ENCODE measurements around the gene KYAT1. TPM values are rescaled to one million over a fixed set of nuclear protein-coding genes. Genes with fewer than 3 reads are reported as not detected.

Gene KYAT1
- polyA plus RNA-seq, 5 donors = 6.6 to 10.1 (median 7.9) TPM

- no peak for DNase-seq
Observed at GRCh38 chr9:128785427-128785826, 96.3 kb downstream of the KYAT1 start.

Other genes starting within 250 kb of the KYAT1 start
- 10 to 100 TPM; 38.7 to 66.0 (median 46.9) TPM for gene DYNC2I2, start 225.1 kb downstream of the KYAT1 start, polyA plus RNA-seq (ENCODE audit: insufficient read depth in 1 of 5, insufficient read length in 5 of 5, low replicate concordance in 1 of 5)
- gene SET, start 192.7 kb downstream of the KYAT1 start, polyA plus RNA-seq (ENCODE audit: insufficient read depth in 1 of 5, insufficient read length in 5 of 5, low replicate concordance in 1 of 5) = 100 to 1,000 TPM; 498 to 635 (median 599) TPM
- gene PKN3, start 179.4 kb downstream of the KYAT1 start, polyA plus RNA-seq (ENCODE audit: insufficient read depth in 1 of 5, insufficient read length in 5 of 5, low replicate concordance in 1 of 5) = 10 to 100 TPM; 11.6 to 13.8 (median 12.8) TPM
- gene ZDHHC12, start 157.8 kb downstream of the KYAT1 start, polyA plus RNA-seq (ENCODE audit: insufficient read depth in 1 of 5, insufficient read length in 5 of 5, low replicate concordance in 1 of 5) = 10 to 100 TPM in 2 of 5 donors, 1 to 10 TPM in 3; 8.3 to 14.6 (median 9.6) TPM
- 10 to 100 TPM; 20.4 to 32.3 (median 28.7) TPM for gene ZER1, start 110.0 kb downstream of the KYAT1 start, polyA plus RNA-seq (ENCODE audit: insufficient read depth in 1 of 5, insufficient read length in 5 of 5, low replicate concordance in 1 of 5)
- gene TBC1D13, start 94.7 kb downstream of the KYAT1 start, polyA plus RNA-seq (ENCODE audit: insufficient read depth in 1 of 5, insufficient read length in 5 of 5, low replicate concordance in 1 of 5) = 10 to 100 TPM; 20.5 to 30.0 (median 26.3) TPM
- gene ENDOG, start 63.5 kb downstream of the KYAT1 start, polyA plus RNA-seq (ENCODE audit: insufficient read depth in 1 of 5, insufficient read length in 5 of 5, low replicate concordance in 1 of 5) = 10 to 100 TPM in 1 of 5 donors, 1 to 10 TPM in 4; 2.7 to 12.8 (median 4.9) TPM
- gene SPOUT1, start 52.2 kb downstream of the KYAT1 start, polyA plus RNA-seq (ENCODE audit: insufficient read depth in 1 of 5, insufficient read length in 5 of 5, low replicate concordance in 1 of 5) = 10 to 100 TPM; 23.3 to 48.0 (median 33.9) TPM
- 10 to 100 TPM; 23.2 to 30.0 (median 26.5) TPM for gene LRRC8A, start 183 bp upstream of the KYAT1 start, polyA plus RNA-seq (ENCODE audit: insufficient read depth in 1 of 5, insufficient read length in 5 of 5, low replicate concordance in 1 of 5)
- gene PHYHD1, start 39.0 kb upstream of the KYAT1 start, polyA plus RNA-seq (ENCODE audit: insufficient read depth in 1 of 5, insufficient read length in 5 of 5, low replicate concordance in 1 of 5) = 10 to 100 TPM; 33.0 to 48.7 (median 41.8) TPM
- 10 to 100 TPM in 3 of 5 donors, 1 to 10 TPM in 2; 8.8 to 13.4 (median 10.9) TPM for gene DOLK, start 65.7 kb upstream of the KYAT1 start, polyA plus RNA-seq (ENCODE audit: insufficient read depth in 1 of 5, insufficient read length in 5 of 5, low replicate concordance in 1 of 5)
- gene NUP188, start 65.7 kb upstream of the KYAT1 start, polyA plus RNA-seq (ENCODE audit: insufficient read depth in 1 of 5, insufficient read length in 5 of 5, low replicate concordance in 1 of 5) = 10 to 100 TPM; 48.7 to 66.7 (median 51.0) TPM
- gene SH3GLB2, start 146.4 kb upstream of the KYAT1 start, polyA plus RNA-seq (ENCODE audit: insufficient read depth in 1 of 5, insufficient read length in 5 of 5, low replicate concordance in 1 of 5) = 10 to 100 TPM; 54.2 to 83.2 (median 67.8) TPM
- gene MIGA2, start 154.7 kb upstream of the KYAT1 start, polyA plus RNA-seq (ENCODE audit: insufficient read depth in 1 of 5, insufficient read length in 5 of 5, low replicate concordance in 1 of 5) = 10 to 100 TPM; 11.7 to 22.0 (median 18.9) TPM
- 10 to 100 TPM; 13.2 to 18.4 (median 14.7) TPM for gene DOLPP1, start 199.2 kb upstream of the KYAT1 start, polyA plus RNA-seq (ENCODE audit: insufficient read depth in 1 of 5, insufficient read length in 5 of 5, low replicate concordance in 1 of 5)
- gene CRAT, start 228.8 kb upstream of the KYAT1 start, polyA plus RNA-seq (ENCODE audit: insufficient read depth in 1 of 5, insufficient read length in 5 of 5, low replicate concordance in 1 of 5) = 10 to 100 TPM; 19.3 to 31.8 (median 22.0) TPM
- 100 to 1,000 TPM; 118 to 167 (median 126) TPM for gene PTPA, start 229.5 kb upstream of the KYAT1 start, polyA plus RNA-seq (ENCODE audit: insufficient read depth in 1 of 5, insufficient read length in 5 of 5, low replicate concordance in 1 of 5)